ENCODE data around the gene FCHSD2. TPM values are rescaled to one million over a fixed set of nuclear protein-coding genes. Genes with fewer than 3 reads are reported as not detected.
A peak's percentile ranks its signal among the peaks of the same experiment; 100 is the strongest.
"Not testable (repeated sequence)": the region's sequence is repeated elsewhere in the genome, so short reads cannot be mapped to it uniquely, and the experiment has no call there.

The FCHSD2 gene
- total RNA-seq, 4 donors from 2014 or later: 17.0 to 40.0 (median 27.0) TPM

- Histone ChIP-seq H3K4me1 (peaks cover 0 to 16% (median 11%) of the 10 kb centered on the region in 3 donors), H3K27me3 (no peaks in the 10 kb centered on the region), H3K4me3 (no peak overlapping the region), H3K36me3 (peaks cover 0 to 21% of the 10 kb centered on the region in 2 donors), H3K9me3 (no peaks in the 10 kb centered on the region), H3K27ac (no peak overlapping the region)
- ATAC-seq: no peak
- TF ChIP-seq POLR2AphosphoS5 (IDR thresholded peaks at IDR 0.05): no peak
- TF ChIP-seq EP300 (IDR thresholded peaks at IDR 0.05): no peak
- no peak for TF ChIP-seq POLR2A (IDR thresholded peaks at IDR 0.05)
Measured at GRCh38 chr11:73077454-73077853, 64.7 kb downstream of the FCHSD2 start.

GRCh38 chr11:73074319-73074718 lies 67.8 kb downstream of the FCHSD2 start:
- no peak for ATAC-seq
- WGBS, 2 donors (ENCODE audit: low coverage in 1 of 2): 67 to 90% methylated on average over 1 of the region's 1 CpG
- no peak overlapping the region for H3K27ac ChIP-seq
- no peak overlapping the region for H3K4me3 ChIP-seq
- no peaks in the 10 kb centered on the region for H3K27me3 ChIP-seq
- peaks cover 0 to 21% (median 13%) of the 10 kb centered on the region in 3 donors for H3K4me1 ChIP-seq
- no peaks in the 10 kb centered on the region for H3K9me3 ChIP-seq
- TF ChIP-seq EP300 (IDR thresholded peaks at IDR 0.05) (no peak), CTCF (IDR thresholded peaks at IDR 0.05) (no peak), POLR2A (IDR thresholded peaks at IDR 0.05) (no peak), POLR2AphosphoS5 (IDR thresholded peaks at IDR 0.05) (no peak)
- H3K36me3 ChIP-seq: peaks cover 0 to 12% of the 10 kb centered on the region in 2 donors

- Histone ChIP-seq H3K9me3 (no peaks in the 10 kb centered on the region), H3K27ac (peak overlapping the region; percentile 2 to 59 (median 30)), H3K4me1 (peaks cover 0 to 21% (median 13%) of the 10 kb centered on the region in 3 donors), H3K36me3 (peaks cover 0 to 4% of the 10 kb centered on the region in 2 donors), H3K4me3 (peak overlapping the region in 1 of 2 donors; percentile 3), H3K27me3 (no peaks in the 10 kb centered on the region)
- ATAC-seq: peak; percentile 43
- TF ChIP-seq POLR2AphosphoS5 (IDR thresholded peaks at IDR 0.05) (no peak), CTCF (IDR thresholded peaks at IDR 0.05) (no peak), EP300 (IDR thresholded peaks at IDR 0.05) (no peak), POLR2A (IDR thresholded peaks at IDR 0.05) (no peak)
- WGBS, 2 donors (ENCODE audit: low coverage in 1 of 2): 29 to 31% methylated on average over 2 of the region's 2 CpGs
Measured at GRCh38 chr11:73072935-73073481, 69.1 kb downstream of the FCHSD2 start.

- Histone ChIP-seq H3K4me1 (peaks cover 0 to 21% (median 13%) of the 10 kb centered on the region in 3 donors), H3K36me3 (no peaks in the 10 kb centered on the region), H3K4me3 (no peak overlapping the region), H3K27ac (no peak overlapping the region), H3K27me3 (no peaks in the 10 kb centered on the region), H3K9me3 (no peaks in the 10 kb centered on the region)
- TF ChIP-seq CTCF (IDR thresholded peaks at IDR 0.05): no peak
- TF ChIP-seq POLR2AphosphoS5 (IDR thresholded peaks at IDR 0.05): no peak
- no peak for TF ChIP-seq EP300 (IDR thresholded peaks at IDR 0.05)
- TF ChIP-seq POLR2A (IDR thresholded peaks at IDR 0.05): no peak
- no peak for ATAC-seq
- 100% methylated on average over 2 to 3 of the region's 3 CpGs for WGBS, 2 donors (ENCODE audit: low coverage in 1 of 2)
Measured at GRCh38 chr11:73070653-73071052, 71.5 kb downstream of the FCHSD2 start.

GRCh38 chr11:73061857-73062424 lies 80.2 kb downstream of the FCHSD2 start:
- WGBS, 2 donors (ENCODE audit: low coverage in 1 of 2): no CpG with 5 or more reads among the region's 3 CpGs
- H3K4me3 ChIP-seq, H3K9me3 ChIP-seq, H3K36me3 ChIP-seq, ATAC-seq, H3K27ac ChIP-seq, H3K27me3 ChIP-seq: not testable (repeated sequence)
- peaks cover 0 to 37% (median 0%) of the 10 kb centered on the region in 3 donors for H3K4me1 ChIP-seq

- not testable (repeated sequence) for ATAC-seq, H3K9me3 ChIP-seq, H3K27me3 ChIP-seq, H3K4me3 ChIP-seq, H3K36me3 ChIP-seq, H3K27ac ChIP-seq
- peaks cover 0 to 37% (median 0%) of the 10 kb centered on the region in 3 donors for H3K4me1 ChIP-seq
- 100% methylated on average over 1 of the region's 10 CpGs; no CpG with 5 or more reads in 1 of the 2 donors for WGBS, 2 donors (ENCODE audit: low coverage in 1 of 2)
Measured at GRCh38 chr11:73061434-73061833, 80.7 kb downstream of the FCHSD2 start.

Data from gastroesophageal sphincter (tissue), 4 donors.